ENCODE measurements around the gene OR52K2.
"Not testable (repeated sequence)": the region's sequence is repeated elsewhere in the genome, so short reads cannot be mapped to it uniquely, and the experiment has no call there.

Gene OR52K2

GRCh38 chr11:4448995-4449394 lies at the start of gene OR52K2:
TSS of gene OR52K2 (plus strand) at chr11:4449295. CDS start at chr11:4449340, 45 bp downstream.
- no peak for DNase-seq

- not testable (repeated sequence) for DNase-seq
These were observed 42.9 kb upstream of the OR52K2 start for GRCh38 chr11:4406206-4406605.

GRCh38 chr11:4416306-4416705 lies 32.8 kb upstream of the OR52K2 start:
- no peak for DNase-seq

GRCh38 chr11:4416816-4417215 lies 32.3 kb upstream of the OR52K2 start:
- DNase-seq = no peak

- no peak for DNase-seq
These were observed 30.7 kb upstream of the OR52K2 start for GRCh38 chr11:4418403-4418802.

GRCh38 chr11:4430051-4430450 lies 19.0 kb upstream of the OR52K2 start:
- DNase-seq = no peak

- no peak for DNase-seq
These were observed 15.2 kb upstream of the OR52K2 start for GRCh38 chr11:4433856-4434255.

GRCh38 chr11:4436411-4436810 lies 12.7 kb upstream of the OR52K2 start:
- no peak for DNase-seq

GRCh38 chr11:4441515-4441914 lies 7.6 kb upstream of the OR52K2 start:
- DNase-seq = no peak

- no peak for DNase-seq
These were observed 5.7 kb upstream of the OR52K2 start for GRCh38 chr11:4443232-4443891.

- DNase-seq = no peak
These were observed 4.0 kb downstream of the OR52K2 start for GRCh38 chr11:4453118-4453517.

GRCh38 chr11:4454021-4454420 lies 4.9 kb downstream of the OR52K2 start:
- no peak for DNase-seq

GRCh38 chr11:4455419-4455818 lies 6.3 kb downstream of the OR52K2 start:
- peak; percentile 62 for DNase-seq

- peak; percentile 8 for DNase-seq
These were observed 10.4 kb downstream of the OR52K2 start for GRCh38 chr11:4459500-4459899.

- no peak for DNase-seq
These were observed 11.1 kb downstream of the OR52K2 start for GRCh38 chr11:4460151-4460550.

GRCh38 chr11:4464216-4465159 lies 15.4 kb downstream of the OR52K2 start:
- DNase-seq = no peak

GRCh38 chr11:4465407-4465806 lies 16.3 kb downstream of the OR52K2 start:
- DNase-seq = no peak

GRCh38 chr11:4466131-4466870 lies 17.2 kb downstream of the OR52K2 start:
- DNase-seq = no peak

- no peak for DNase-seq
These were observed 17.9 kb downstream of the OR52K2 start for GRCh38 chr11:4466871-4467442.

GRCh38 chr11:4467811-4468606 lies 18.9 kb downstream of the OR52K2 start:
- no peak for DNase-seq

- no peak for DNase-seq
These were observed 30.5 kb downstream of the OR52K2 start for GRCh38 chr11:4479644-4480043.

GRCh38 chr11:4480577-4481239 lies 31.6 kb downstream of the OR52K2 start:
- no peak for DNase-seq
